GM12878 (cell line): Measurements from ENCODE around the gene TACR2. TPM values are rescaled to one million over a fixed set of nuclear protein-coding genes. Genes with fewer than 3 reads are reported as not detected.

Source experiments
- ATAC-seq: fragments of 200-7000 bp; cut with Tn5 transposase; 3 replicates; pipeline ENCODE4 v1.9.1; 2020; ENCODE audit warnings: mild to moderate bottlenecking, moderate library complexity
- BruUV-seq: library from RNA; stranded (reverse); fragments of 400-500 nt; replicated peaks from 2 replicates; lab custom pipeline; 2021; lab: Mats Ljungman, UMichigan
- CTCF ChIA-PET: fragments of 300-600 bp; sonication (Branson Sonifier 250); formaldehyde crosslinking; extraction: SDS; loops from one replicate; lab custom pipeline; 2021; ENCODE audit warnings: inconsistent platforms; lab: Yijun Ruan, JAX
- POLR2A ChIA-PET: fragments of 350-600 bp; formaldehyde crosslinking; extraction: SDS; loops from one replicate; lab custom pipeline; 2021; ENCODE audit warnings: inconsistent platforms; lab: Charles Lee
- RAD21 ChIA-PET: fragments of 300-600 bp; sonication (Branson Sonifier 250); formaldehyde crosslinking; loops from one replicate; lab custom pipeline; 2023; ENCODE audit warnings: antibody characterized with exemption; ENCODE audit not compliant: unreplicated experiment; lab: Charles Lee
- SMC1A ChIA-PET: fragments of 300-600 bp; sonication (Branson Sonifier 250); formaldehyde crosslinking; loops from one replicate; lab custom pipeline; 2023; ENCODE audit not compliant: unreplicated experiment, uncharacterized antibody; lab: Charles Lee
- DNase-seq: peaks from one replicate; pipeline ENCODE4 v3.0.0-alpha.2; 2011; ENCODE audit warnings: low read depth, low spot score
- FAIRE-seq: peaks from 3 replicates; lab custom pipeline; 2011; peaks lifted over from hg19 to GRCh38; lab: Jason Lieb, UNC
- H2AFZ ChIP-seq: 2 replicates; pipeline ENCODE4 v1.6.0; 2011; ENCODE audit warnings: low read depth, low read length, control low read depth; ENCODE audit not compliant: control insufficient read depth
- H3K27ac ChIP-seq: 2 replicates; pipeline ENCODE4 v1.5.1; 2011; ENCODE audit warnings: control low read depth; ENCODE audit not compliant: control insufficient read depth, insufficient read depth
- H3K27me3 ChIP-seq, 2 experiments: replicated peaks in 1 of 2; 2 replicates each; pipeline versions ENCODE4 v1.6.0 to v1.6.1; 2011; ENCODE audit warnings: low read length in 1 of 2; ENCODE audit not compliant: control insufficient read depth in 2 of 2, insufficient read depth in 2 of 2
- H3K36me3 ChIP-seq, 2 experiments: 2 replicates each; pipeline ENCODE4 v1.5.1; 2011; ENCODE audit warnings: low read length in 1 of 2; ENCODE audit not compliant: control insufficient read depth in 2 of 2, insufficient read depth in 2 of 2
- H3K4me1 ChIP-seq: 2 replicates; pipeline ENCODE4 v1.6.1; 2011; ENCODE audit warnings: mild to moderate bottlenecking, low read length, moderate library complexity, mixed read lengths; ENCODE audit not compliant: control insufficient read depth, insufficient read depth
- H3K4me2 ChIP-seq: 2 replicates; pipeline ENCODE4 v1.6.0; 2011; ENCODE audit warnings: control low read depth; ENCODE audit not compliant: control insufficient read depth, insufficient read depth
- H3K4me3 ChIP-seq: fragments of 200-600 bp; sonication (generic); 2 replicates; pipeline ENCODE4 v1.5.1; 2016
- H3K79me2 ChIP-seq: 2 replicates; pipeline ENCODE4 v1.6.0; 2011; ENCODE audit warnings: low read length; ENCODE audit not compliant: control insufficient read depth, insufficient read depth
- H3K9ac ChIP-seq: 2 replicates; pipeline ENCODE4 v1.8.0; 2011; ENCODE audit warnings: low read length, control low read depth, mixed read lengths; ENCODE audit not compliant: control insufficient read depth, insufficient read depth
- H3K9me3 ChIP-seq: replicated peaks from 3 replicates; pipeline ENCODE4 v1.5.1; 2011; ENCODE audit warnings: mild to moderate bottlenecking, low read length; ENCODE audit not compliant: control insufficient read depth, insufficient read depth
- H4K20me1 ChIP-seq: 2 replicates; pipeline ENCODE4 v1.6.0; 2011; ENCODE audit not compliant: control insufficient read depth, insufficient read depth
- ASH2L ChIP-seq: fragments of 300-600, 200-600 bp; sonication (generic); IDR thresholded peaks from 2 replicates; pipeline ENCODE4 v1.6.1; 2017; ENCODE audit warnings: low read depth, mild to moderate bottlenecking, borderline replicate concordance
- LARP7 ChIP-seq: fragments of 450-650 bp; IDR thresholded peaks from 2 replicates; pipeline ENCODE4 v1.6.1; 2017; ENCODE audit warnings: mild to moderate bottlenecking
- SIN3A ChIP-seq: IDR thresholded peaks from 2 replicates; pipeline ENCODE4 v1.6.1; 2012; ENCODE audit warnings: low read depth, low read length, improper control_type of control experiment
- SREBF2 ChIP-seq: IDR thresholded peaks from 2 replicates; pipeline ENCODE4 v1.6.1; 2012; ENCODE audit warnings: mild to moderate bottlenecking, low read length
- WGBS: methylation state at CpG from one replicate; pipeline ENCODE4 v1.1.6; 2016; ENCODE audit warnings: low lambda C conversion rate; ENCODE audit not compliant: insufficient replicate concordance, insufficient coverage; ENCODE audit errors: missing lambda C conversion rate; 5-methylcytosine and 5-hydroxymethylcytosine counted together
- in situ Hi-C: fragments of 300-500 bp; cut with MboI; formaldehyde crosslinking; loops from 9 replicates; pipeline ENCODE4 v1.14.3; 2018; ENCODE audit warnings: mixed read lengths
- intact Hi-C: fragments of 100-400 bp; cut with micrococcal nuclease; formaldehyde crosslinking; loops from one replicate; pipeline ENCODE4 v1.14.2; 2022; ENCODE audit not compliant: unreplicated experiment
- polyA plus RNA-seq, 11 experiments: library from polyadenylated mRNA; depleted of rRNA in 4 of 11; unstranded in 6 of 11; stranded (reverse) in 5 of 11; fragments of >200 nt; fragmentation: Nextera tagmentation in 4 of 11; fragmentation: Illumina TruSeq in 1 of 11; extraction: Ambion mirVana in 4 of 11; extraction: Trizol in 1 of 11; gene quantifications; 1 replicate in 1 of 11; 2 replicates in 10 of 11; pipeline versions ENCODE4 v1.2.1 to v1.2.3, GENCODE V29; 2011 to 2016; ENCODE audit warnings: inconsistent platforms in 2 of 11, missing spikeins in 2 of 11, low read depth in 1 of 11
- total RNA-seq, 4 experiments: library from RNA; depleted of rRNA in 3 of 4; stranded (reverse); fragments of >200 nt in 3 of 4; fragmentation: Illumina TruSeq in 1 of 4; extraction: Trizol in 1 of 4; gene quantifications; 2 replicates each; pipeline versions ENCODE4 v1.2.1 to v1.2.3, GENCODE V29; 2013 to 2021
- TF ChIP-seq, protein P1 (sequence below): fragments of 450-650 bp; IDR thresholded peaks from 2 replicates; pipeline ENCODE4 v1.6.1; 2018; ENCODE audit warnings: borderline replicate concordance, mild to moderate bottlenecking; ENCODE audit not compliant: partially characterized antibody

The TACR2 gene
- total and polyA plus RNA-seq, 10 of the 15 experiments (the other 5 are each of a cell fraction or from before 2014, with no cell fraction given) = 0.11 TPM; not detected in 9

DNA sequence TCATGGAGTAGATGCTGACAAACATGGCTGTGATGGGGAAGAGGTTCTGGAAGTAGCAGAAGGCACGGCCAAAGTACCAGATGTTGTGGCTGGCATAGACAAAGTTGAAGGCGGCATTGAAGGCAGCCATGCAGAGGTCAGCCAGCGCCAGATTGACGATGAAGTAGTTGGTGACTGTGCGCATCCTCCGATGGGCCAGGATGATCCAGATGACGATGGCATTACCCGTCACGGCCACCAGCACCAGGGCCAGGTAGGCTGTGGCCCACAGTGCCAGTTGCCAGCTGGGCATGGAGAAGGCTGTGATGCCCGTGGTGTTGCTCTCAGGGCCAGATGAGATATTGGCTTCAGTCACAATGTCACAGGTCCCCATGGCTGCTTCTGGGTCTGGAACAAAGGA lies 767 bp downstream of the TACR2 start (continued):
- TF ChIP-seq, protein P1, sequence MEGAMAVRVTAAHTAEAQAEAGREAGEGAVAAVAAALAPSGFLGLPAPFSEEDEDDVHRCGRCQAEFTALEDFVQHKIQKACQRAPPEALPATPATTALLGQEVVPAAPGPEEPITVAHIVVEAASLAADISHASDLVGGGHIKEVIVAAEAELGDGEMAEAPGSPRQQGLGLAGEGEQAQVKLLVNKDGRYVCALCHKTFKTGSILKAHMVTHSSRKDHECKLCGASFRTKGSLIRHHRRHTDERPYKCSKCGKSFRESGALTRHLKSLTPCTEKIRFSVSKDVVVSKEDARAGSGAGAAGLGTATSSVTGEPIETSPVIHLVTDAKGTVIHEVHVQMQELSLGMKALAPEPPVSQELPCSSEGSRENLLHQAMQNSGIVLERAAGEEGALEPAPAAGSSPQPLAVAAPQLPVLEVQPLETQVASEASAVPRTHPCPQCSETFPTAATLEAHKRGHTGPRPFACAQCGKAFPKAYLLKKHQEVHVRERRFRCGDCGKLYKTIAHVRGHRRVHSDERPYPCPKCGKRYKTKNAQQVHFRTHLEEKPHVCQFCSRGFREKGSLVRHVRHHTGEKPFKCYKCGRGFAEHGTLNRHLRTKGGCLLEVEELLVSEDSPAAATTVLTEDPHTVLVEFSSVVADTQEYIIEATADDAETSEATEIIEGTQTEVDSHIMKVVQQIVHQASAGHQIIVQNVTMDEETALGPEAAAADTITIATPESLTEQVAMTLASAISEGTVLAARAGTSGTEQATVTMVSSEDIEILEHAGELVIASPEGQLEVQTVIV = no peak
- TF ChIP-seq ASH2L = no peak
- no peak for TF ChIP-seq LARP7

- in situ Hi-C loops (loop anchor here (10.0 kb wide), 1 partner anchor 220 kb away; the partner anchor contains the start of gene FAM241B), intact Hi-C loops (no loop called here)
- Histone ChIP-seq H3K9me3 (no peaks in the 10 kb centered on the region), H2AFZ (no peak overlapping the region), H3K4me2 (no peak overlapping the region), H3K4me1 (peaks cover 2% of the 10 kb centered on the region; the same call in 1 of the 2 replicates), H3K27ac (no peak overlapping the region), H3K4me3 (no peak overlapping the region), H3K9ac (no peak overlapping the region), H3K79me2 (no peaks in the 10 kb centered on the region), H4K20me1 (no peaks in the 10 kb centered on the region), H3K27me3 (no peaks in the 10 kb centered on the region; a peak in 2 of 4 replicates), H3K36me3 (no peaks in the 10 kb centered on the region)
- CTCF ChIA-PET = interaction anchor here (0.6 to 0.7 kb wide), 2 partner anchors 75 to 176 kb away, joined by 3 read pairs; no protein-coding TSS in a partner anchor
- BruUV-seq = no TSS peak
- RAD21 ChIA-PET = no interaction called here
- FAIRE-seq = no peak
- TF ChIP-seq SIN3A (no peak), SREBF2 (no peak)
- POLR2A ChIA-PET = no interaction called here
- no peak for DNase-seq
- WGBS = 50% methylated on average over 13 of the region's 13 CpGs
- SMC1A ChIA-PET = no interaction called here
- ATAC-seq = no peak
Measured at GRCh38 chr10:69415049-69415448, 1.7 kb downstream of the TACR2 start.
